H1 (cell line): Measurements from ENCODE around the gene ASAP3. TPM values are rescaled to one million over a fixed set of nuclear protein-coding genes. Genes with fewer than 3 reads are reported as not detected.

ENCODE experiments used
- CTCF ChIA-PET: fragments of 300-600 bp; sonication (Branson Sonifier 250); formaldehyde crosslinking; loops from one replicate; lab custom pipeline; 2021; ENCODE audit not compliant: partially characterized antibody; lab: Charles Lee
- POLR2A ChIA-PET: fragments of 300-600 bp; sonication (Branson Sonifier 250); formaldehyde crosslinking; loops from one replicate; lab custom pipeline; 2021; ENCODE audit warnings: inconsistent platforms; ENCODE audit not compliant: partially characterized antibody; lab: Charles Lee
- DNase-seq, 2 experiments: peaks; one replicate each; pipeline versions ENCODE4 v3.0.0 to v3.0.0-alpha.2; 2010 to 2022; ENCODE audit warnings: low spot score in 2 of 2, low read depth in 1 of 2, mixed read lengths in 1 of 2
- FAIRE-seq: peaks from 2 replicates; lab custom pipeline; 2011; peaks lifted over from hg19 to GRCh38; lab: Jason Lieb, UNC
- H2AFZ ChIP-seq: 2 replicates; pipeline ENCODE4 v1.8.1; 2012; ENCODE audit warnings: low read length, inconsistent platforms
- H2AK5ac ChIP-seq: 2 replicates; pipeline ENCODE4 v1.6.1; 2013; ENCODE audit warnings: low read depth, low read length
- H2BK120ac ChIP-seq: replicated peaks from 2 replicates; pipeline ENCODE3; 2013; ENCODE audit warnings: low read depth, low read length, inconsistent platforms
- H2BK12ac ChIP-seq: 2 replicates; pipeline ENCODE4 v1.6.1; 2013; ENCODE audit warnings: low read depth, low read length
- H2BK15ac ChIP-seq: 2 replicates; pipeline ENCODE4 v1.6.1; 2013; ENCODE audit warnings: low read length
- H2BK20ac ChIP-seq: 2 replicates; pipeline ENCODE4 v1.6.1; 2013; ENCODE audit warnings: low read length
- H2BK5ac ChIP-seq: 2 replicates; pipeline ENCODE4 v1.6.1; 2013; ENCODE audit warnings: low read depth, low read length
- H3K14ac ChIP-seq: 2 replicates; pipeline ENCODE4 v1.6.1; 2013; ENCODE audit warnings: inconsistent platforms; ENCODE audit not compliant: insufficient read length
- H3K18ac ChIP-seq: 2 replicates; pipeline ENCODE4 v1.6.1; 2013; ENCODE audit warnings: low read length; ENCODE audit errors: extremely low read depth
- H3K23ac ChIP-seq: 2 replicates; pipeline ENCODE4 v1.6.1; 2013; ENCODE audit warnings: inconsistent platforms; ENCODE audit not compliant: insufficient read length
- H3K23me2 ChIP-seq: 2 replicates; pipeline ENCODE4 v1.6.1; 2013; ENCODE audit warnings: low read depth, low read length
- H3K27ac ChIP-seq: 2 replicates; pipeline ENCODE4 v1.6.1; 2011; ENCODE audit warnings: low read depth, low read length, inconsistent platforms
- H3K27me3 ChIP-seq, 4 experiments: replicated peaks in 1 of 4; 1 replicate in 1 of 4; 2 replicates in 3 of 4; pipeline versions ENCODE4 v1.6.1 to v1.8.1; 2011 to 2013; ENCODE audit warnings: low read length in 3 of 4, mild to moderate bottlenecking in 3 of 4, inconsistent platforms in 2 of 4, mixed read lengths in 2 of 4, moderate library complexity in 1 of 4; ENCODE audit not compliant: control insufficient read depth in 3 of 4, insufficient read depth in 3 of 4; ENCODE audit errors: extremely low read depth in 1 of 4
- H3K36me3 ChIP-seq, 4 experiments: 2 replicates each; pipeline versions ENCODE4 v1.6.1 to v1.8.1; 2011 to 2013; ENCODE audit warnings: mild to moderate bottlenecking in 4 of 4, low read length in 3 of 4, moderate library complexity in 2 of 4, control low read depth in 1 of 4, inconsistent platforms in 1 of 4; ENCODE audit not compliant: insufficient read depth in 4 of 4, control insufficient read depth in 2 of 4
- H3K4ac ChIP-seq: replicated peaks from 2 replicates; pipeline ENCODE3; 2013; ENCODE audit warnings: low read length, low read depth, mixed read lengths, inconsistent platforms; ENCODE audit not compliant: insufficient read length
- H3K4me1 ChIP-seq, 4 experiments: replicated peaks in 1 of 4; 1 replicate in 1 of 4; 2 replicates in 3 of 4; pipeline versions ENCODE4 v1.6.1 to v1.8.1; 2011 to 2013; ENCODE audit warnings: low read length in 3 of 4, inconsistent platforms in 2 of 4, mixed read lengths in 1 of 4; ENCODE audit not compliant: insufficient read depth in 4 of 4, control insufficient read depth in 3 of 4
- H3K4me2 ChIP-seq, 2 experiments: 2 replicates each; pipeline versions ENCODE4 v1.6.1 to v1.8.1; 2011 to 2013; ENCODE audit warnings: low read depth in 2 of 2, low read length in 2 of 2, control low read depth in 1 of 2, inconsistent platforms in 1 of 2, mild to moderate bottlenecking in 1 of 2; ENCODE audit not compliant: insufficient read depth in 1 of 2
- H3K4me3 ChIP-seq, 4 experiments: fragments of 200-600, 300-600 bp in 1 of 4; sonication (generic), shearing (Covaris generic), sonication (Bioruptor Twin) in 1 of 4; 2 replicates each; pipeline versions ENCODE4 v1.5.1 to v1.8.1; 2011 to 2016; ENCODE audit warnings: low read length in 4 of 4, low read depth in 3 of 4, control low read depth in 2 of 4, inconsistent platforms in 2 of 4, mild to moderate bottlenecking in 2 of 4, mixed read lengths in 1 of 4, moderate library complexity in 1 of 4; ENCODE audit not compliant: insufficient read depth in 2 of 4; ENCODE audit errors: extremely low read depth in 1 of 4
- H3K56ac ChIP-seq: replicated peaks from 2 replicates; pipeline ENCODE3; 2013; ENCODE audit warnings: low read depth, mild to moderate bottlenecking, mixed read lengths, low read length, inconsistent platforms; ENCODE audit not compliant: insufficient read length
- H3K79me1 ChIP-seq: 2 replicates; pipeline ENCODE4 v1.6.1; 2013; ENCODE audit warnings: low read depth, low read length, control low read depth
- H3K79me2 ChIP-seq, 2 experiments: 2 replicates each; pipeline versions ENCODE4 v1.6.1 to v1.8.1; 2012 to 2013; ENCODE audit warnings: low read length in 2 of 2, mild to moderate bottlenecking in 2 of 2, inconsistent platforms in 1 of 2; ENCODE audit not compliant: insufficient read depth in 2 of 2, control insufficient read depth in 1 of 2
- H3K9ac ChIP-seq, 4 experiments: replicated peaks in 1 of 4; 1 replicate in 1 of 4; 2 replicates in 3 of 4; pipeline versions ENCODE4 v1.6.1 to v1.8.1; 2011 to 2013; ENCODE audit warnings: low read depth in 3 of 4, low read length in 3 of 4, control low read depth in 2 of 4, mild to moderate bottlenecking in 2 of 4, moderate library complexity in 2 of 4, inconsistent platforms in 1 of 4; ENCODE audit errors: extremely low read depth in 1 of 4
- H3K9me3 ChIP-seq, 2 experiments: 2 replicates each; pipeline versions ENCODE4 v1.6.1 to v1.8.1; 2012 to 2013; ENCODE audit warnings: mild to moderate bottlenecking in 2 of 2, moderate library complexity in 2 of 2, control low read depth in 1 of 2, inconsistent platforms in 1 of 2, low read depth in 1 of 2, low read length in 1 of 2, mixed read lengths in 1 of 2; ENCODE audit not compliant: insufficient read depth in 2 of 2
- H4K20me1 ChIP-seq, 2 experiments: replicated peaks in 1 of 2; 2 replicates each; pipeline versions ENCODE3 to v1.8.1; 2011 to 2013; ENCODE audit warnings: inconsistent platforms in 2 of 2, low read length in 2 of 2, mild to moderate bottlenecking in 1 of 2; ENCODE audit not compliant: insufficient read depth in 2 of 2, control insufficient read depth in 1 of 2
- H4K5ac ChIP-seq: 2 replicates; pipeline ENCODE4 v1.6.1; 2013; ENCODE audit warnings: low read length, low read depth, mixed read lengths, inconsistent platforms; ENCODE audit not compliant: insufficient read length
- H4K8ac ChIP-seq: 2 replicates; pipeline ENCODE4 v1.8.0; 2013; ENCODE audit warnings: mild to moderate bottlenecking, moderate library complexity, low read length, inconsistent platforms; ENCODE audit not compliant: insufficient read depth; ENCODE audit errors: extremely low read depth
- H4K91ac ChIP-seq: replicated peaks from 2 replicates; pipeline ENCODE3; 2013; ENCODE audit warnings: low read length, mixed read lengths, inconsistent platforms; ENCODE audit not compliant: insufficient read length
- HDAC6 ChIP-seq: IDR thresholded peaks from one replicate; pipeline ENCODE4 v1.7.1; 2012; ENCODE audit warnings: low read depth, mild to moderate bottlenecking, inconsistent platforms, low read length, moderate library complexity
- SIN3A ChIP-seq, 2 experiments: IDR thresholded peaks in 1 of 2; conservative IDR thresholded peaks in 1 of 2; 2 replicates each; pipeline ENCODE4 v1.6.1; 2011 to 2012; ENCODE audit warnings: low read length in 2 of 2, improper control_type of control experiment in 1 of 2, low read depth in 1 of 2, mild to moderate bottlenecking in 1 of 2
- TCF12 ChIP-seq: IDR thresholded peaks from 2 replicates; pipeline ENCODE4 v1.6.1; 2011; ENCODE audit warnings: low read depth, mild to moderate bottlenecking, low read length
- WGBS, 2 experiments: shearing (Covaris generic) in 1 of 2; methylation state at CpG; one replicate each; pipeline versions ENCODE4 v1.1.6 to v1.1.7; 2013 to 2015; ENCODE audit warnings: low lambda C conversion rate in 2 of 2, mixed read lengths in 2 of 2, inconsistent platforms in 1 of 2, low coverage in 1 of 2, missing lambda C conversion rate in 1 of 2; ENCODE audit not compliant: insufficient replicate concordance in 2 of 2, insufficient coverage in 1 of 2, insufficient read length in 1 of 2; ENCODE audit errors: extremely low coverage in 1 of 2, missing lambda C conversion rate in 1 of 2; 5-methylcytosine and 5-hydroxymethylcytosine counted together
- polyA plus RNA-seq, 7 experiments: library from polyadenylated mRNA; depleted of rRNA in 3 of 7; stranded (reverse) in 5 of 7; unstranded in 2 of 7; fragments of >200 nt in 5 of 7; fragments of 200-250 nt in 2 of 7; gene quantifications; 1 replicate in 5 of 7; 2 replicates in 1 of 7; 4 replicates in 1 of 7; pipeline versions ENCODE4 v1.2.1 to v1.2.3, GENCODE V29; 2011 to 2013; ENCODE audit warnings: missing spikeins in 2 of 7, mixed read lengths in 2 of 7
- total RNA-seq: library from RNA; stranded (reverse); fragmentation: NEBNext Ultra II Directional; extraction: Animal tissue kit (Norgen Biotek cat#: 25700); gene quantifications from 2 replicates; pipeline ENCODE4 v1.2.1, GENCODE V29; 2021
- TF ChIP-seq, protein P1 (sequence below): IDR thresholded peaks from 2 replicates; pipeline ENCODE4 v1.6.1; 2012; ENCODE audit warnings: inconsistent platforms

The ASAP3 gene
- total and polyA plus RNA-seq, 2 of the 8 experiments (the other 6 are each of a cell fraction or from before 2014, with no cell fraction given): 53.1 to 58.0 TPM

GRCh38 chr1:23485002-23485332 lies 988 bp upstream of the ASAP3 start:
- no peak for FAIRE-seq
- ChIA-PET POLR2A (interaction anchor here (1.4 to 1.8 kb wide), 4 partner anchors 10 to 36 kb away, joined by 3 to 4 read pairs (median 4); no protein-coding TSS in a partner anchor), CTCF (interaction anchor here (1.0 to 3.3 kb wide), 5 partner anchors 11 to 55 kb away, joined by 4 to 27 read pairs (median 6); no protein-coding TSS in a partner anchor)
- H3K27me3 ChIP-seq: peaks cover 0 to 6% (median 3%) of the 10 kb centered on the region in 4 experiments; a peak in 4 of 7 replicates
- peak overlapping the region; percentile 83 for H3K4ac ChIP-seq
- WGBS, 2 experiments: 61% methylated on average over 7 of the region's 7 CpGs; no CpG with 5 or more reads in 1 of the 2 experiments
- peak overlapping the region; percentile 54 for H4K91ac ChIP-seq
- no peak overlapping the region for H3K56ac ChIP-seq
- H3K79me2 ChIP-seq: peaks cover 0 to 23% of the 10 kb centered on the region in 2 experiments; a peak in 2 of 4 replicates
- peak overlapping the region; percentile 73 for H2BK120ac ChIP-seq
- TF ChIP-seq, protein P1, sequence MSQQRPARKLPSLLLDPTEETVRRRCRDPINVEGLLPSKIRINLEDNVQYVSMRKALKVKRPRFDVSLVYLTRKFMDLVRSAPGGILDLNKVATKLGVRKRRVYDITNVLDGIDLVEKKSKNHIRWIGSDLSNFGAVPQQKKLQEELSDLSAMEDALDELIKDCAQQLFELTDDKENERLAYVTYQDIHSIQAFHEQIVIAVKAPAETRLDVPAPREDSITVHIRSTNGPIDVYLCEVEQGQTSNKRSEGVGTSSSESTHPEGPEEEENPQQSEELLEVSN: peak; percentile 74; the same call in 1 of the 2 replicates
- TF ChIP-seq HDAC6: no peak
- TF ChIP-seq TCF12: no peak
- 0 out of 4 replicates have a peak, but pooled peaks of 1 of the 2 experiments have one; percentile 5 for TF ChIP-seq SIN3A (conservative IDR thresholded peaks at IDR 0.05 in 1 of 2, IDR thresholded peaks at IDR 0.05 in 1 of 2; ENCODE audit: low read depth in 1 of 2, low read length in 2 of 2)
- no peak overlapping the region for H2BK12ac ChIP-seq
- H3K4me2 ChIP-seq: peak overlapping the region; percentile 68 to 99
- peak overlapping the region; percentile 42 for H4K5ac ChIP-seq
- H3K23ac ChIP-seq: no peak overlapping the region
- no peak overlapping the region for H3K14ac ChIP-seq
- no peaks in the 10 kb centered on the region for H3K9me3 ChIP-seq
- H2AK5ac ChIP-seq: 0 out of 2 replicates have a peak overlapping the region, but pooled peaks have one; percentile 56
- peak overlapping the region; percentile 3; the same call in 1 of the 2 replicates for H2BK15ac ChIP-seq
- H3K27ac ChIP-seq: no peak overlapping the region
- peak overlapping the region; percentile 29; the same call in 1 of the 2 replicates for H4K8ac ChIP-seq
- H3K9ac ChIP-seq: peak overlapping the region in 1 of 4 experiments; percentile 46; a peak in 1 of 7 replicates
- peak overlapping the region; percentile 47 for H2AFZ ChIP-seq
- no peak overlapping the region for H2BK20ac ChIP-seq
- no peaks in the 10 kb centered on the region for H3K36me3 ChIP-seq
- H3K23me2 ChIP-seq: peaks cover 15% of the 10 kb centered on the region
- peaks cover 2 to 4% (median 3%) of the 10 kb centered on the region in 4 experiments; a peak in 6 of 7 replicates for H3K4me1 ChIP-seq
- no peak for DNase-seq
- 0 out of 2 replicates have a peak overlapping the region, but pooled peaks have one; percentile 26 for H3K18ac ChIP-seq
- peaks cover 4% of the 10 kb centered on the region for H3K79me1 ChIP-seq
- H3K4me3 ChIP-seq: peak overlapping the region; percentile 38 to 97 (median 64)
- peaks cover 4 to 15% of the 10 kb centered on the region in 2 experiments for H4K20me1 ChIP-seq
- H2BK5ac ChIP-seq: no peak overlapping the region
